ENCODE data around the gene MEFV.

DNA sequence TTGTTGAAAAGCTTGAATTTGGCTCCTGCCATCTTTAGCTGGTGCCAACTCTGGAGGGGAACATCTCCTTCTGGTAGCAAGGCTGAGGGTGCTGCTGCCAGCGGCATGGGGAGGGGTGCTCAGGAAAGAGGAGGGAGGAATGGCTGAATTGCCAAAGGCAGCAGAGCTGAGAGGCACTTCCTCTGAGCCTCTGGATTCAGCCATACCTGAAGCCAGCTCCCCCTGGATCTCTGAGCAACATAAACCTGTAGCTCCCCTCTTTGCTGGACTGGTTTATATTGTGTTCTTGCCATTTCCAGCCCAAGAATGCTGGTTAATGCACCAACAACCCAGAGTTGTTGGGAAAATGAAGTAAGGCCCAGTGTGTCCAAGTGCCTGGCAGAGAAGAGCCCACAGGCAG is 7.4 kb downstream of the MEFV start:
- TF ChIP-seq, protein P1, sequence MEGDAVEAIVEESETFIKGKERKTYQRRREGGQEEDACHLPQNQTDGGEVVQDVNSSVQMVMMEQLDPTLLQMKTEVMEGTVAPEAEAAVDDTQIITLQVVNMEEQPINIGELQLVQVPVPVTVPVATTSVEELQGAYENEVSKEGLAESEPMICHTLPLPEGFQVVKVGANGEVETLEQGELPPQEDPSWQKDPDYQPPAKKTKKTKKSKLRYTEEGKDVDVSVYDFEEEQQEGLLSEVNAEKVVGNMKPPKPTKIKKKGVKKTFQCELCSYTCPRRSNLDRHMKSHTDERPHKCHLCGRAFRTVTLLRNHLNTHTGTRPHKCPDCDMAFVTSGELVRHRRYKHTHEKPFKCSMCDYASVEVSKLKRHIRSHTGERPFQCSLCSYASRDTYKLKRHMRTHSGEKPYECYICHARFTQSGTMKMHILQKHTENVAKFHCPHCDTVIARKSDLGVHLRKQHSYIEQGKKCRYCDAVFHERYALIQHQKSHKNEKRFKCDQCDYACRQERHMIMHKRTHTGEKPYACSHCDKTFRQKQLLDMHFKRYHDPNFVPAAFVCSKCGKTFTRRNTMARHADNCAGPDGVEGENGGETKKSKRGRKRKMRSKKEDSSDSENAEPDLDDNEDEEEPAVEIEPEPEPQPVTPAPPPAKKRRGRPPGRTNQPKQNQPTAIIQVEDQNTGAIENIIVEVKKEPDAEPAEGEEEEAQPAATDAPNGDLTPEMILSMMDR (IDR thresholded peaks at IDR 0.05; ENCODE audit: extremely low read depth in 1 of 2, insufficient read depth in 1 of 2, low read depth in 1 of 2, low read length in 2 of 2), result no peak
- no peak for TF ChIP-seq POLR2A (IDR thresholded peaks at IDR 0.05; ENCODE audit: low read depth, low read length)
- no peak for TF ChIP-seq EZH2 (IDR thresholded peaks at IDR 0.05; ENCODE audit: borderline replicate concordance, low read depth, low read length, severe bottlenecking)
